HCT116 (cell line): ENCODE measurements around the gene MRPS7. TPM values are rescaled to one million over a fixed set of nuclear protein-coding genes. Genes with fewer than 3 reads are reported as not detected.
A peak's percentile ranks its signal among the peaks of the same experiment; 100 is the strongest.

Experiments used
- ATAC-seq: fragments of 200-7000 bp; cut with Tn5 transposase; 2 replicates; pipeline ENCODE4 v1.9.1; 2020; ENCODE audit warnings: mild to moderate bottlenecking, moderate library complexity
- BruUV-seq: library from RNA; stranded (reverse); fragments of 400-500 nt; replicated peaks from 2 replicates; lab custom pipeline; 2021; lab: Mats Ljungman, UMichigan
- CTCF ChIA-PET: fragments of 300-600 bp; sonication (Branson Sonifier 250); formaldehyde crosslinking; loops from one replicate; lab custom pipeline; 2021; ENCODE audit warnings: antibody characterized with exemption; lab: Charles Lee
- POLR2A ChIA-PET: fragments of 300-600, 350-600 bp; sonication (Branson Sonifier 250); formaldehyde crosslinking; loops from one replicate; lab custom pipeline; 2021; ENCODE audit warnings: antibody characterized with exemption; lab: Charles Lee
- RAD21 ChIA-PET, 2 experiments: fragments of 300-600 bp; sonication (Branson Sonifier 250); formaldehyde crosslinking; loops; one replicate each; lab custom pipeline; 2023; ENCODE audit warnings: low total read pairs in 2 of 2; ENCODE audit not compliant: uncharacterized antibody in 2 of 2, unreplicated experiment in 2 of 2, low non-redundant PET in 1 of 2; lab: Charles Lee
- DNase-seq: peaks from one replicate; pipeline ENCODE4 v3.0.0-alpha.2; 2010; ENCODE audit warnings: low read depth, low spot score
- H2AFZ ChIP-seq: fragments of 200-600 bp; shearing (Covaris generic), sonication (generic); 2 replicates; pipeline ENCODE4 v1.6.1; 2017; ENCODE audit warnings: low read depth, mixed run types, mixed read lengths, antibody characterized with exemption, low read length; ENCODE audit not compliant: poor library complexity, severe bottlenecking
- H3K27ac ChIP-seq: 2 replicates; pipeline ENCODE4 v1.5.1; 2012; ENCODE audit warnings: low read depth, low read length
- H3K27me3 ChIP-seq: fragments of 200-600 bp; sonication (generic); 2 replicates; pipeline ENCODE4 v1.6.1; 2016; ENCODE audit warnings: mixed run types, low read length, mixed read lengths; ENCODE audit not compliant: insufficient read depth
- H3K36me3 ChIP-seq, 2 experiments: fragments of 200-500 bp in 1 of 2; fragments of 200-600 bp in 1 of 2; sonication (Bioruptor generic) in 1 of 2; sonication (generic) in 1 of 2; 2 replicates each; pipeline versions ENCODE4 v1.5.1 to v1.6.1; 2014 to 2016; ENCODE audit warnings: low read length in 2 of 2, inconsistent platforms in 1 of 2, mixed read lengths in 1 of 2, mixed run types in 1 of 2; ENCODE audit not compliant: insufficient read depth in 2 of 2, control insufficient read depth in 1 of 2
- H3K4me1 ChIP-seq, 2 experiments: fragments of 200-600 bp in 1 of 2; sonication (generic) in 1 of 2; 2 replicates each; pipeline versions ENCODE4 v1.5.1 to v1.6.1; 2012 to 2017; ENCODE audit warnings: low read length in 2 of 2, inconsistent platforms in 1 of 2, mild to moderate bottlenecking in 1 of 2, mixed read lengths in 1 of 2, mixed run types in 1 of 2, moderate library complexity in 1 of 2; ENCODE audit not compliant: insufficient read depth in 2 of 2, control insufficient read depth in 1 of 2
- H3K4me2 ChIP-seq: fragments of 200-600 bp; sonication (generic); 2 replicates; pipeline ENCODE4 v1.6.1; 2017; ENCODE audit warnings: mixed run types, low read length, mixed read lengths
- H3K4me3 ChIP-seq, 2 experiments: fragments of 200-600 bp in 1 of 2; sonication (generic) in 1 of 2; replicated peaks in 1 of 2; 2 replicates each; pipeline ENCODE4 v1.5.1; 2011 to 2016; ENCODE audit warnings: low read length in 2 of 2, control low read depth in 1 of 2, low read depth in 1 of 2, mild to moderate bottlenecking in 1 of 2, mixed read lengths in 1 of 2, mixed run types in 1 of 2
- H3K79me2 ChIP-seq: fragments of 200-600 bp; sonication (generic); 2 replicates; pipeline ENCODE4 v1.6.1; 2017; ENCODE audit warnings: mild to moderate bottlenecking, mixed run types, low read length, moderate library complexity, mixed read lengths; ENCODE audit not compliant: insufficient read depth
- H3K9ac ChIP-seq: fragments of 200-600 bp; sonication (generic); 2 replicates; pipeline ENCODE4 v1.6.1; 2016; ENCODE audit warnings: low read length, mixed read lengths
- H3K9me2 ChIP-seq: fragments of 200-600 bp; sonication (generic), shearing (Covaris generic); 2 replicates; pipeline ENCODE4 v1.6.1; 2017; ENCODE audit warnings: mixed run types, mild to moderate bottlenecking, moderate library complexity; ENCODE audit not compliant: insufficient read depth
- H3K9me3 ChIP-seq, 2 experiments: fragments of 200-500 bp in 1 of 2; fragments of 200-600 bp in 1 of 2; sonication (Bioruptor generic) in 1 of 2; sonication (generic) in 1 of 2; 2 replicates each; pipeline ENCODE4 v1.6.1; 2014 to 2017; ENCODE audit warnings: low read length in 2 of 2, mixed read lengths in 2 of 2, inconsistent platforms in 1 of 2, low read depth in 1 of 2, mild to moderate bottlenecking in 1 of 2, mixed run types in 1 of 2, moderate library complexity in 1 of 2; ENCODE audit not compliant: control insufficient read depth in 1 of 2, insufficient read depth in 1 of 2
- H4K20me1 ChIP-seq: fragments of 200-600 bp; sonication (generic), shearing (Covaris generic); 2 replicates; pipeline ENCODE4 v1.6.1; 2017; ENCODE audit warnings: mixed run types, mild to moderate bottlenecking, moderate library complexity; ENCODE audit not compliant: insufficient read depth
- JUND ChIP-seq: IDR thresholded peaks from 2 replicates; pipeline ENCODE4 v1.6.1; 2012
- RAD21 ChIP-seq: IDR thresholded peaks from 2 replicates; pipeline ENCODE4 v1.6.1; 2012; ENCODE audit warnings: low read depth, mild to moderate bottlenecking
- SP1 ChIP-seq: IDR thresholded peaks from 2 replicates; pipeline ENCODE4 v1.6.1; 2012; ENCODE audit warnings: low read depth
- ZFX ChIP-seq: fragments of 450-650 bp; IDR thresholded peaks from 2 replicates; pipeline ENCODE4 v1.6.1; 2017
- ZNF274 ChIP-seq: fragments of 200-500 bp; sonication (Bioruptor generic); IDR thresholded peaks from 2 replicates; pipeline ENCODE4 v1.6.1; 2014; ENCODE audit warnings: mild to moderate bottlenecking, low read depth, low read length, inconsistent platforms
- intact Hi-C: fragments of 100-400 bp; cut with micrococcal nuclease; formaldehyde crosslinking; loops from 2 replicates; pipeline ENCODE4 v1.10.0; 2022
- total RNA-seq: library from RNA; stranded (reverse); gene quantifications from one replicate; pipeline ENCODE4 v1.2.1, GENCODE V29; 2021; ENCODE audit not compliant: unreplicated experiment
- TF ChIP-seq, protein P1 (sequence below), 3 experiments: fragments of 200-600 bp in 1 of 3; sonication (generic) in 1 of 3; IDR thresholded peaks in 2 of 3; conservative IDR thresholded peaks in 1 of 3; 2 replicates each; pipeline ENCODE4 v1.5.1; 2012 to 2017; ENCODE audit warnings: low read depth in 2 of 3, low read length in 2 of 3, antibody characterized with exemption in 1 of 3, borderline replicate concordance in 1 of 3, control low read depth in 1 of 3, mild to moderate bottlenecking in 1 of 3, mixed read lengths in 1 of 3, mixed run types in 1 of 3, moderate library complexity in 1 of 3; ENCODE audit not compliant: insufficient read depth in 1 of 3

The MRPS7 gene
- total RNA-seq, 1 experiment from 2014 or later = 104 TPM

DNA sequence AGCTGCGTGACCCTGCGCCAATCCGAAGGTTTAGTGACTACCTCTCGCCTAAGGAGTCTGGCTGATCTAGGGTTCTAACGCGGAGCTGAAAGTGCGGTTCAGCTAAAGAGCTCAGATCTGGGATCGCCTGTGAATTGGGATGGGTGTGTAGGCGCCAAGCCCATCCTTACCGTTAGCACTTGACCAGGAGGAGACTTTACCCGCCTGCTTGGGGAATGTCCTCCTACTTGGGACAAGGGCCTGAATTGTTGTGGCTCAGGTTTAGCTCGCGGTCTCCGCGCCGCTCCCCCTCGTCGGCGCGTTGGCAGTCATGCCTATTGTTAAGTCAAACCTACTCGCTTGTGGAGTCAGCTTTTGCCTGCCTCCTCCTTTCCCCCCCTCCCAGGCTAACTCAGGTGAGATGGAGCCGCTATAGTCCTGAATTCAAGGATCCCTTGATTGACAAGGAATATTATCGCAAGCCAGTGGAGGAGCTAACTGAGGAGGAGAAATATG lies 480 bp downstream of the MRPS7 start:
- ChIA-PET POLR2A (interaction anchor here (0.6 to 3.1 kb wide), 8 partner anchors 8 to 148 kb away, joined by 3 to 29 read pairs (median 4); partner anchors contain the start of genes GRB2, MIF4GD, NUP85 and SLC25A19), CTCF (interaction anchor here (1.0 to 5.8 kb wide), 8 partner anchors 8 to 254 kb away, joined by 3 to 42 read pairs (median 4); partner anchors contain the start of genes GRB2, MIF4GD, SLC25A19 and TSEN54), RAD21 (interaction anchor here in 1 of 2 experiments (0.8 to 1.2 kb wide), 2 partner anchors 9 to 150 kb away, joined by 3 to 5 read pairs; partner anchors contain the start of gene MIF4GD)
- TF ChIP-seq JUND (no peak), ZNF274 (no peak), ZFX (peak; percentile 60)
- Histone ChIP-seq H3K79me2 (peaks cover 66% of the 10 kb centered on the region), H3K27me3 (no peaks in the 10 kb centered on the region), H4K20me1 (no peaks in the 10 kb centered on the region), H3K36me3 (peaks cover 18 to 39% of the 10 kb centered on the region in 2 experiments; a peak in 3 of 4 replicates), H3K9me2 (no peaks in the 10 kb centered on the region), H3K4me3 (peak overlapping the region; percentile 83 to 97), H3K27ac (peak overlapping the region; percentile 80), H2AFZ (no peak overlapping the region), H3K9me3 (no peaks in the 10 kb centered on the region), H3K9ac (peak overlapping the region; percentile 92), H3K4me1 (peaks cover 17 to 26% of the 10 kb centered on the region in 2 experiments), H3K4me2 (peak overlapping the region; percentile 97)
- ATAC-seq (peak; percentile 28; the same call in 1 of the 2 replicates), DNase-seq (no peak)
- intact Hi-C loops = loop anchor here (10.0 kb wide), 1 partner anchor 147 kb away; no protein-coding TSS in a partner anchor
- BruUV-seq = TSS peak; percentile 61

DNA sequence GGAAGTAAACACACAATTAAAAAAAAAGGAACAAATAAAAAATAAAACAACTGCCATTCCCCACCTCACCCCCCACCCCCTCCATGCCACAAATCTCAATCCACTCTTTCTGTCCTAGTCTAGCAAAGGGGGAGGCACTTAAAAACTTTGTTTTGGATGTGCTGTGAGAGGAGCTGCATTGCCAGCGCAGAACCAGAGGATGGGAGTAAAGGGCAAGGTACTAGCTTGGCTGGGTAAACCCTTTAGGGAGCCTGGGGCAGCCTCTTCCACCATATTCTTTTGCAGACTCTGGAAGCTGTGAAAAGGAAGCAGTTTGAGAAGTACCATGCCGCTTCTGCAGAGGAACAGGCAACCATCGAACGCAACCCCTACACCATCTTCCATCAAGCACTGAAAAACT lies 1.4 kb downstream of the MRPS7 start:
- no peak for ATAC-seq
- Histone ChIP-seq H3K36me3 (peaks cover 18 to 39% of the 10 kb centered on the region in 2 experiments; a peak in 3 of 4 replicates), H3K4me1 (peaks cover 17 to 35% of the 10 kb centered on the region in 2 experiments), H3K79me2 (peaks cover 61% of the 10 kb centered on the region), H3K27ac (no peak overlapping the region), H3K9me2 (no peaks in the 10 kb centered on the region), H3K27me3 (no peaks in the 10 kb centered on the region), H3K9me3 (no peaks in the 10 kb centered on the region), H4K20me1 (no peaks in the 10 kb centered on the region), H3K4me3 (peak overlapping the region; percentile 83 to 97), H2AFZ (no peak overlapping the region), H3K4me2 (peak overlapping the region; percentile 97), H3K9ac (peak overlapping the region; percentile 92)
- TF ChIP-seq RAD21 (peak; percentile 21; the same call in 1 of the 2 replicates), SP1 (no peak)
- TF ChIP-seq, protein P1, sequence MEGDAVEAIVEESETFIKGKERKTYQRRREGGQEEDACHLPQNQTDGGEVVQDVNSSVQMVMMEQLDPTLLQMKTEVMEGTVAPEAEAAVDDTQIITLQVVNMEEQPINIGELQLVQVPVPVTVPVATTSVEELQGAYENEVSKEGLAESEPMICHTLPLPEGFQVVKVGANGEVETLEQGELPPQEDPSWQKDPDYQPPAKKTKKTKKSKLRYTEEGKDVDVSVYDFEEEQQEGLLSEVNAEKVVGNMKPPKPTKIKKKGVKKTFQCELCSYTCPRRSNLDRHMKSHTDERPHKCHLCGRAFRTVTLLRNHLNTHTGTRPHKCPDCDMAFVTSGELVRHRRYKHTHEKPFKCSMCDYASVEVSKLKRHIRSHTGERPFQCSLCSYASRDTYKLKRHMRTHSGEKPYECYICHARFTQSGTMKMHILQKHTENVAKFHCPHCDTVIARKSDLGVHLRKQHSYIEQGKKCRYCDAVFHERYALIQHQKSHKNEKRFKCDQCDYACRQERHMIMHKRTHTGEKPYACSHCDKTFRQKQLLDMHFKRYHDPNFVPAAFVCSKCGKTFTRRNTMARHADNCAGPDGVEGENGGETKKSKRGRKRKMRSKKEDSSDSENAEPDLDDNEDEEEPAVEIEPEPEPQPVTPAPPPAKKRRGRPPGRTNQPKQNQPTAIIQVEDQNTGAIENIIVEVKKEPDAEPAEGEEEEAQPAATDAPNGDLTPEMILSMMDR (IDR thresholded peaks at IDR 0.05 in 2 of 3, conservative IDR thresholded peaks at IDR 0.05 in 1 of 3; ENCODE audit: borderline replicate concordance in 1 of 3, insufficient read depth in 1 of 3, low read depth in 2 of 3, low read length in 2 of 3) = peak in 2 of 3 experiments; percentile 20 to 38; a peak in 3 of 6 replicates
- RAD21 ChIA-PET = interaction anchor here in 1 of 2 experiments (0.8 to 1.2 kb wide), 3 partner anchors 8 to 149 kb away, joined by 3 to 5 read pairs (median 3); partner anchors contain the start of genes GRB2 and MIF4GD
- POLR2A ChIA-PET = interaction anchor here (0.7 to 2.6 kb wide), 2 partner anchors 26 to 436 kb away, joined by 3 to 13 read pairs; partner anchors contain the start of gene SLC25A19
- CTCF ChIA-PET = interaction anchor here (1.0 to 5.8 kb wide), 5 partner anchors 7 to 149 kb away, joined by 3 to 42 read pairs (median 4); partner anchors contain the start of genes GRB2, MIF4GD and SLC25A19
- intact Hi-C loops = loop anchor here (10.0 kb wide), 1 partner anchor 148 kb away; no protein-coding TSS in a partner anchor
- no peak for DNase-seq
- no TSS peak for BruUV-seq
